Natural killer cell (primary cell): Measurements from ENCODE around the gene TLE1. TPM values are rescaled to one million over a fixed set of nuclear protein-coding genes. Genes with fewer than 3 reads are reported as not detected.

Source experiments
- ATAC-seq, 3 donors: fragments of 150-1000 bp in 2 of 3; fragments of 200-7000 bp in 1 of 3; cut with Tn5 transposase; 1 replicate in 1 of 3; 2 replicates in 2 of 3; pipeline ENCODE4 v1.10.0; 2021; ENCODE audit warnings: mild to moderate bottlenecking in 2 of 3, moderate library complexity in 2 of 3
- DNase-seq, 2 donors: peaks; one replicate each; pipeline versions ENCODE4 v3.0.0 to v3.0.0-alpha.2; 2013 to 2021; ENCODE audit warnings: mixed read lengths in 1 of 2
- H3K27ac ChIP-seq: one replicate; pipeline ENCODE4 v1.5.1; 2013; ENCODE audit warnings: mild to moderate bottlenecking, low read length
- H3K27me3 ChIP-seq: one replicate; pipeline ENCODE4 v1.6.1; 2013; ENCODE audit warnings: low read length; ENCODE audit not compliant: control insufficient read depth, insufficient read depth
- H3K36me3 ChIP-seq: one replicate; pipeline ENCODE4 v1.6.1; 2013; ENCODE audit warnings: low read length; ENCODE audit not compliant: control insufficient read depth, insufficient read depth
- H3K4me1 ChIP-seq: one replicate; pipeline ENCODE4 v1.6.1; 2013; ENCODE audit warnings: low read length; ENCODE audit not compliant: control insufficient read depth, insufficient read depth
- H3K4me3 ChIP-seq: one replicate; pipeline ENCODE4 v1.5.1; 2013; ENCODE audit warnings: low read length
- H3K9me3 ChIP-seq: one replicate; pipeline ENCODE4 v1.6.1; 2013; ENCODE audit warnings: low read length; ENCODE audit not compliant: control insufficient read depth, insufficient read depth
- H3K27ac Mint-ChIP-seq, 2 donors: one replicate each; pipeline ENCODE4 v1.8.0; 2022; ENCODE audit warnings: mild to moderate bottlenecking in 2 of 2, mixed read lengths in 2 of 2, moderate library complexity in 1 of 2
- H3K27me3 Mint-ChIP-seq, 2 donors: one replicate each; pipeline ENCODE4 v1.8.0; 2022; ENCODE audit warnings: low read depth in 2 of 2, mixed read lengths in 2 of 2
- H3K36me3 Mint-ChIP-seq: one replicate; pipeline ENCODE4 v1.8.0; 2022; ENCODE audit warnings: mixed read lengths
- H3K4me1 Mint-ChIP-seq, 2 donors: one replicate each; pipeline ENCODE4 v1.8.0; 2022; ENCODE audit warnings: mixed read lengths in 2 of 2
- H3K4me3 Mint-ChIP-seq: one replicate; pipeline ENCODE4 v1.8.0; 2022; ENCODE audit warnings: mild to moderate bottlenecking, moderate library complexity, mixed read lengths
- H3K9me3 Mint-ChIP-seq, 2 donors: one replicate each; pipeline ENCODE4 v1.8.0; 2022; ENCODE audit warnings: mixed read lengths in 2 of 2
- WGBS: methylation state at CpG from one replicate; pipeline ENCODE4 v1.1.7; 2013; ENCODE audit warnings: missing lambda C conversion rate; ENCODE audit not compliant: insufficient coverage; 5-methylcytosine and 5-hydroxymethylcytosine counted together
- intact Hi-C: fragments of 100-400 bp; cut with micrococcal nuclease; formaldehyde crosslinking; loops from one replicate; pipeline ENCODE4 v1.14.2; 2022
- total RNA-seq, 4 donors: library from RNA; stranded (reverse); fragments of 120-200 nt in 1 of 4; gene quantifications; one replicate each; pipeline versions ENCODE4 v1.2.3 to v1.2.4, GENCODE V29; 2013 to 2022
- TF ChIP-seq, protein P1 (sequence below): fragments of 200-600 bp; IDR thresholded peaks from one replicate; pipeline ENCODE4 v1.8.0; 2022; ENCODE audit warnings: antibody characterized with exemption

The TLE1 gene
- total RNA-seq, 3 donors from 2014 or later (not counting 1 experiment from before 2014, with no cell fraction given): 38.8 to 58.9 (median 44.5) TPM

DNA sequence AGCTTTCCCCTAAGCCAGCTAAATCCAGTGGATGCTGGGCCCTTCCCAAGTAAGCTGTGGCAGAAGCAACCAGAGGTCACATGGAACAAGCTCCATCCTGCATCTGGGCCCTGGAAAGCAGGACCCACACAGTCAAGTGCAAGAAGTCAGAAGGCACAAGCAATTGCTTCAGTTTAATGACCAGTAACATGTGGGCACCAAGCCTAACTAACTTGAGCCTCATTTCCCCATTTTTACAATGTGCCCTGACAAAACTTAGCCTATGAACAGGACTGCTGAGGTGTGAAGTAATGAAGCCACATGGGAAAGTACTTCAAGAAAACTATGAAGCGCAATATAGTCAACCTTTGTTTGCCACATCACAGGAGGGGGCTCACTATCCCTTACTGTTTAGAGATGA, 90.5 kb downstream of the TLE1 start:
- peak overlapping the region; percentile 86 for H3K4me3 Mint-ChIP-seq
- TF ChIP-seq, protein P1, sequence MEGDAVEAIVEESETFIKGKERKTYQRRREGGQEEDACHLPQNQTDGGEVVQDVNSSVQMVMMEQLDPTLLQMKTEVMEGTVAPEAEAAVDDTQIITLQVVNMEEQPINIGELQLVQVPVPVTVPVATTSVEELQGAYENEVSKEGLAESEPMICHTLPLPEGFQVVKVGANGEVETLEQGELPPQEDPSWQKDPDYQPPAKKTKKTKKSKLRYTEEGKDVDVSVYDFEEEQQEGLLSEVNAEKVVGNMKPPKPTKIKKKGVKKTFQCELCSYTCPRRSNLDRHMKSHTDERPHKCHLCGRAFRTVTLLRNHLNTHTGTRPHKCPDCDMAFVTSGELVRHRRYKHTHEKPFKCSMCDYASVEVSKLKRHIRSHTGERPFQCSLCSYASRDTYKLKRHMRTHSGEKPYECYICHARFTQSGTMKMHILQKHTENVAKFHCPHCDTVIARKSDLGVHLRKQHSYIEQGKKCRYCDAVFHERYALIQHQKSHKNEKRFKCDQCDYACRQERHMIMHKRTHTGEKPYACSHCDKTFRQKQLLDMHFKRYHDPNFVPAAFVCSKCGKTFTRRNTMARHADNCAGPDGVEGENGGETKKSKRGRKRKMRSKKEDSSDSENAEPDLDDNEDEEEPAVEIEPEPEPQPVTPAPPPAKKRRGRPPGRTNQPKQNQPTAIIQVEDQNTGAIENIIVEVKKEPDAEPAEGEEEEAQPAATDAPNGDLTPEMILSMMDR: no peak
- H3K36me3 ChIP-seq: peaks cover 10% of the 10 kb centered on the region
- intact Hi-C loops: no loop called here
- H3K27ac ChIP-seq: no peak overlapping the region
- peaks cover 33% of the 10 kb centered on the region for H3K4me1 ChIP-seq
- no peaks in the 10 kb centered on the region for H3K27me3 Mint-ChIP-seq
- H3K36me3 Mint-ChIP-seq: peaks cover 4% of the 10 kb centered on the region
- H3K4me1 Mint-ChIP-seq: peaks cover 45 to 57% of the 10 kb centered on the region in 2 donors
- H3K9me3 Mint-ChIP-seq: no peaks in the 10 kb centered on the region
- WGBS: 75% methylated on average over 1 of the region's 1 CpG
- H3K27me3 ChIP-seq: no peaks in the 10 kb centered on the region
- no peak for ATAC-seq
- no peak overlapping the region for H3K4me3 ChIP-seq
- H3K27ac Mint-ChIP-seq: peak overlapping the region; percentile 86 to 87
- no peak for DNase-seq
- H3K9me3 ChIP-seq: no peaks in the 10 kb centered on the region

DNA sequence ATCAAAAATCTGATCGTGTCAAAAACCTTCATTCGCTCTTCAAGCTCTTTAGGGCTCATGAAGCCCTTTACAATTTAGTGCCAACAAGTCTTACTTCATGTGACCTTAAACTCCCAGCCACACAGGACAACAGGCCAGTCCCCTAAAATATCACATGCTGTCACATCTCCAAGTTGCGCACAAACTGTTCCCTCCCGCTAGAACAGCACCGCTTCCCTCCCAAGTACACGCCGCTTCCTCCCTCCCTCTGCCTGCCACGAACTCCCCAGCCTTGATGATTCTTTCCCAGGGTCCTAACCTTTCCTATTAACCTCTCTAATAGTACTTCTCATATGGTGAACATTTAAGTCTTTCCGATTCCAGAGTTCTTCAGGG, 91.2 kb downstream of the TLE1 start:
- intact Hi-C loops: no loop called here
- DNase-seq (no peak), ATAC-seq (no peak)
- no peak overlapping the region for H3K27ac ChIP-seq
- H3K36me3 Mint-ChIP-seq: no peaks in the 10 kb centered on the region
- no peaks in the 10 kb centered on the region for H3K27me3 Mint-ChIP-seq
- no peaks in the 10 kb centered on the region for H3K9me3 ChIP-seq
- H3K4me3 Mint-ChIP-seq: peak overlapping the region; percentile 86
- 67% methylated on average over 9 of the region's 9 CpGs for WGBS
- peaks cover 49 to 64% of the 10 kb centered on the region in 2 donors for H3K4me1 Mint-ChIP-seq
- TF ChIP-seq, protein P1: no peak
- no peaks in the 10 kb centered on the region for H3K27me3 ChIP-seq
- no peak overlapping the region for H3K4me3 ChIP-seq
- no peaks in the 10 kb centered on the region for H3K9me3 Mint-ChIP-seq
- H3K4me1 ChIP-seq: peaks cover 33% of the 10 kb centered on the region
- H3K27ac Mint-ChIP-seq: peak overlapping the region; percentile 86 to 87
- H3K36me3 ChIP-seq: peaks cover 6% of the 10 kb centered on the region

DNA sequence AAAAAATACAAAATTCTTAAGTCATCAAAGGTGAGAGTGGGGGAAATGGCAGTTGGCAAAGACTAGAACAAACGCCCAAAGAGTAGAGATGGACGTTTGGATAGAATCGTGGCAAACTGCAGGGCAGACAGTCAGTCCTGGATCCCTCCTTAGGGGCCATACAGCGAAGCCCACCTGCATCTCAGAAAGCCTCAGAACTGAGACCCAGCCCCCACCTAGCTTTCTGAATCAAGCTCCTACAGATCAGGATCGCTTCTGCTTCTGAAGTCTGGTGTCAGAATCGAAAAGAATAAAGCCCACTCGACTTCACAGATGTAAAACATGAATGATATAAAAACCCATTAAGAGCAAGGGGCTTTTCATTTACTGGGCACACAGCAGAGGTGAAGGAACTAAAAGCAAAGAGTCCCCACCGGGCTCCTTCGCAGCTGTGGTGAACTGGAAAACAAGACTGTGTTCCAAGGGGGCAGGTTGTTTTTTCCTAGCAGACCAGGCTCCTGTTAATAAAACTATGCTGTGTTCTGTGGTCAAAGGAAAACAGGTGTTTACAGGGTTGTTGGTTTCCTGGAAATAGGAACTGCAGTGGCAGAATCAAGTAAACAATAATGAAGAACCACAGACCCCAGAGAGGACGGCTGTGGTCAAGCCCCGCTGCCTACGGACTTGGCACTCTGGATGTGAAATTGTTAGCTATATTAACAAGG, 91.8 kb downstream of the TLE1 start:
- Histone ChIP-seq H3K36me3 (peaks cover 3% of the 10 kb centered on the region), H3K4me3 (no peak overlapping the region), H3K9me3 (no peaks in the 10 kb centered on the region), H3K27me3 (no peaks in the 10 kb centered on the region), H3K27ac (peak overlapping the region; percentile 72), H3K4me1 (peaks cover 37% of the 10 kb centered on the region)
- TF ChIP-seq, protein P1: no peak
- peak in 1 of 3 donors; percentile 5 for ATAC-seq
- Mint-ChIP-seq H3K4me1 (peaks cover 53 to 69% of the 10 kb centered on the region in 2 donors), H3K9me3 (no peaks in the 10 kb centered on the region), H3K4me3 (peak overlapping the region; percentile 86), H3K36me3 (no peaks in the 10 kb centered on the region), H3K27ac (peak overlapping the region; percentile 86 to 87), H3K27me3 (no peaks in the 10 kb centered on the region)
- intact Hi-C loops: loop anchor here (1.0 kb wide), 2 partner anchors 23 to 90 kb away; no protein-coding TSS in a partner anchor
- WGBS: 33% methylated on average over 11 of the region's 12 CpGs
- no peak for DNase-seq
